GM12801 (cell line): ENCODE data around the gene KHDC3L.

ENCODE experiments used
- TF ChIP-seq, protein P1 (sequence below): IDR thresholded peaks from one replicate; pipeline ENCODE4 v1.5.1; 2011; ENCODE audit warnings: control low read depth; ENCODE audit not compliant: insufficient read length; ENCODE audit errors: extremely low read depth

The KHDC3L gene

DNA sequence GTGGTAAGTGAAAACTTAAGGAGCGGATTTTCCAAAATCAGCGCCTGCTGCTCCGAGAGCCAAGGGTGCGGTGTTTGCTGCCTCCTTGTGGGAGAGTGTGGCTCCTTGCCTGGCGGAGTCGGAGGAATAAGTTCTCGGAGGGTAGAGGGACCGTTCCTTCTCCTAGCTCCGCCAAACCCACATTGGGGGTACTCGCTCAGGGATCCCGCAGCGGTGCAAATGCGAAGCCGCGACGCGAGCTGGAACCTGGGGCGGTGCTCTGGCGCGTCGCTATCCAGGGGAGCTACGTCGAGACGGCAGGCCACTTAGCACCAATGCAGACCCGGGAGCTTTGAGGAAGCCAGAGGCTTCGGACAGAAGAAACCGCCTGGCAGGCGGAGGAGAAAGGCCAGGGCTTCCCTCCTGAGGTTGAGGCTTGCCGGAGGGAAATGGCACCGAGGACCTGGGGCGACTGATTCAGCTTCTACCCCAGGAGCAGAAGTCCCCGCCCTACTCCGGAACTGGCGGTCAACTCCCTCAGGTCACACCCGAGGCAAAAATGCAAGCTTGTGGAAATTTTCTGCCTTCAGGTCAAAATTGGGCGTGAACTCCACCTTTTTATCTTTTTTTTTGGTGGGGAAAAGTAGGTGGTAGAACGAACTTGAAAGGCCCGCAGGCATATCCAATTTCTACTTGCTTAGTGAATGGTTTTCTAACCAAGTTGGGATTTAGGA lies 26.5 kb downstream of the KHDC3L start:
- TF ChIP-seq, protein P1, sequence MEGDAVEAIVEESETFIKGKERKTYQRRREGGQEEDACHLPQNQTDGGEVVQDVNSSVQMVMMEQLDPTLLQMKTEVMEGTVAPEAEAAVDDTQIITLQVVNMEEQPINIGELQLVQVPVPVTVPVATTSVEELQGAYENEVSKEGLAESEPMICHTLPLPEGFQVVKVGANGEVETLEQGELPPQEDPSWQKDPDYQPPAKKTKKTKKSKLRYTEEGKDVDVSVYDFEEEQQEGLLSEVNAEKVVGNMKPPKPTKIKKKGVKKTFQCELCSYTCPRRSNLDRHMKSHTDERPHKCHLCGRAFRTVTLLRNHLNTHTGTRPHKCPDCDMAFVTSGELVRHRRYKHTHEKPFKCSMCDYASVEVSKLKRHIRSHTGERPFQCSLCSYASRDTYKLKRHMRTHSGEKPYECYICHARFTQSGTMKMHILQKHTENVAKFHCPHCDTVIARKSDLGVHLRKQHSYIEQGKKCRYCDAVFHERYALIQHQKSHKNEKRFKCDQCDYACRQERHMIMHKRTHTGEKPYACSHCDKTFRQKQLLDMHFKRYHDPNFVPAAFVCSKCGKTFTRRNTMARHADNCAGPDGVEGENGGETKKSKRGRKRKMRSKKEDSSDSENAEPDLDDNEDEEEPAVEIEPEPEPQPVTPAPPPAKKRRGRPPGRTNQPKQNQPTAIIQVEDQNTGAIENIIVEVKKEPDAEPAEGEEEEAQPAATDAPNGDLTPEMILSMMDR: no peak

DNA sequence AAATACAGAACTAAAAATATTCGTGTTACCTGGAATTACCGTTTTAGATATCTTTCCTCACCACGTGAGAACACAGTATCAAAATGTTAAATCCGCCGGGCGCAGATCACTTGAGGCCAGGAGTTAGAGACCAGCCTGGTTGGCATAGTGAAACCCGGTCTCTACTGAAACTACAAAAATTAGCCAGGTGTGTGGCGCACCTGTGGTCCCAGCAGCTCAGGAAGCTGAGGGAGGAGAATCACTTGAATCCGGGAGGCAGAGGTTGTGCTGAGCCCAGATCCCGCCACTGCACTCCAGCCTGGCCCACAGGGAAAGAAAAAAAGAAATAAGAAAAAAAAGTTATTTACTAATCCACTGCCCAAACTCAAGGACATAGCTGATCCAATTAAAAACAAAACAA lies 27.4 kb downstream of the KHDC3L start:
- TF ChIP-seq, protein P1: no peak

DNA sequence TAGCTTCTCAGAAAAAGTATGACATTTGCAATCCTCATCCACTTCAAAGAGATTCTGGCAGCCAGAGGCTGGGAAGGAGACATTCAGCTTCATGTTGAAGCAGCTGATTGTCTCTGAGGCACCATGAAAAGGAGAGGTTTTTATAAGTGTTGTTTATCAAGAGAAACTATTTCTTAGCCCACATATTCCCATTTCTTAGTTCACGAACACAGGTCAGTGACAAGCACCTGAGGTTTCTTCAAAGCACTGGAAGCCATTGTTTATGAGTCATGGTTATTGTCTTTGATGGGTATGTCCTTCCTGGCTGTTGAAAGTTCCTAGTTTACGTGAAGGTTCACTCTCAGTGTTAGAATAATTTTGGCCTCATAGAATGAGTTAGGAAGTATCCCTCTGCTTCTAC lies 29.2 kb downstream of the KHDC3L start:
- TF ChIP-seq, protein P1: no peak

DNA sequence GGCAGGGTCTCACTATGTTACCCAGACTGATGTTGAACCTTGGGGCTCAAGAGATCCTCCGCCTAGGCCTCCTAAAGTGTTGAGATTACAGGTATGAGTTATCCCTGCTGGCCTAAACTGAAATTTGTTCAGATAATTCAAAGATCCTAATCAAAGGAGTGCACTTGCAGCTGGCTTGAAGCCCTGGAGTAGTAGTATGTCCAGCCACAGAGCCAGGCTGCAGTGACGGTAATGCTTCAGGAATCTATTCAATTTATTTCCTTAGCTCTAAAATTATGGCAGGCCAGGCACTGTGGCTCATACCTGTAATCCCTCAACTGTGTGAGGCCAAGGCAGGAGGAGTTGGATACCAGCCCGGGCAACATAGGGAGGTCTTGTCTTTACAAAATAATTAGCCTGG lies 30.8 kb downstream of the KHDC3L start:
- TF ChIP-seq, protein P1: no peak

DNA sequence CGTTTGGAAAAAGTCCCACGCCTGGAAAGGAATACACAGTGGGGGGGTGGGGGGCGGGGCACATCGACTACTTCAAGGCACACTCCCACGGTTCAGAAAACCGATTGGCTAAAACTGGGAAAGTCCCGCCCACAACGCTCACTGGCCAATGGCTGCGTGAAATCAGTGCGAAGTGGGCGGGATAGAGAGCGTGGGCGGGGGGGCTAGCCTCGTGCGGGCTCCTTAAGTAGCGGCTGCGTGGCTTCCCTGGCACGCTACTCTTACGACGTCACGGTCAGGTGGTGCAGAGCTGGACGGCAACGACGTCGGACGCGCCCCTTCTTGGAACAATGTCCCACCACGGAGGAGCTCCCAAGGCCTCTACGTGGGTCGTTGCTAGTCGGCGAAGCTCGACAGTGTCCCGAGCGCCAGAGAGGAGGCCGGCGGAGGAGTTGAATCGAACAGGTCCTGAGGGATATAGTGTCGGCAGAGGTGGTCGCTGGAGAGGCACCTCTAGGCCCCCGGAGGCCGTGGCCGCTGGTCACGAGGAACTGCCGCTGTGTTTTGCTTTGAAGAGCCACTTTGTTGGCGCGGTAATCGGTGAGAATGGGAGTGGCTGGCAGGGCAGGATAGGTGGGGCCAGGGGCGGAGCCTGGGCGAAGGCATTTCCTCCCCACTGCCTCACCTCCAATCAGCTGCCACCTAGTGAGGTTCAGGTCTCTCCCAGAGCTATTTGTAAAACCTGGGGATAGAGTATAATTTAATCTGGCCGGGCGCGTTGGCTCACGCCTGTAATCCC lies 32.3 kb downstream of the KHDC3L start, which contains the start of gene DDX43:
TSS of gene DDX43 (plus strand) at position 252 of the 778 bp plus-strand sequence. CDS start at position 330, 78 bp downstream.
- TF ChIP-seq, protein P1: no peak

DNA sequence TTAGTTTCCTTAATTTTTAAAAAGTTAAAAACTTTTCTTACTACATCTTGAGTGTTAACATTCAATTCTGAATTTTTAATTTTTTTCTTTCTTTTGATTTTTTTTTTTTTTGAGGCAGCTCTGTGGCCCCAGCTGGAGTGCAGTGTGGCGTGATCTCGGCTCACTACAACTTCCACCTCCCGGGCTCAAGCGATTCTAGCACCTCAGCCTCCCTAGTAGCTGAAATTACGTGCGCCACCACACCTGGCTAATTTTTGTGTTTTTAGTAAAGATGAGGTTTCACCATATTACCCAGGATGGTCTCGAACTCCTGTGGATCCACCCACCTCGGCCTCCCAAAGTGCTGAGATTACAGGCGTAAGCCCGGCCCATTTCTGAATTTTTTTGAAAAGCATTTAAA lies 33.4 kb downstream of the KHDC3L start:
- TF ChIP-seq, protein P1: no peak

DNA sequence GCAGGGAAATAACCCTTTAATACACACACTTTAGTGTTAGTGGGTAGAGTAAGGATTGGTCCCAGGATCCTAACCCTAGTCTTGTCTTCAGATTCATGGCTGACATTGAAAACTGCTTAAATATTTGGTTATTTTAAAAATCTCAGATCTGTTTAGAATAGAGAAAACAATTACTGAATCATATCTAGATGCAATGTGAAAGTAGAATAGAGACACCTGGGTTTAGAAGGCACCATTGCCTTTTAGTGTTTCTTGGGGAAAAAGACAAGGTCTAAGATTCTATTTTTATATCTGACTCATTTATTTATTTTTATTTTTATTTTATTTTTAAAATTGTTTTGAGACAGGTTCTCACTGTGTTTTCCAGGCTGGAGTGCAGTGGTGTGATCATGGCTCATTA lies 38.2 kb downstream of the KHDC3L start:
- TF ChIP-seq, protein P1: no peak
